Mesendoderm (in vitro differentiated cells): ENCODE results near the gene ADGRV1.

Experiments used
- DNase-seq: peaks from one replicate; pipeline ENCODE4 v3.0.0; 2013
- H2AK5ac ChIP-seq: 2 replicates; pipeline ENCODE4 v1.6.1; 2013; ENCODE audit warnings: low read length, inconsistent platforms
- H2BK120ac ChIP-seq: 2 replicates; pipeline ENCODE4 v1.6.1; 2013; ENCODE audit warnings: low read depth, mild to moderate bottlenecking, low read length, moderate library complexity, mixed read lengths
- H2BK15ac ChIP-seq: replicated peaks from 2 replicates; pipeline ENCODE4 v1.6.1; 2013; ENCODE audit warnings: low read depth, mild to moderate bottlenecking, moderate library complexity
- H2BK5ac ChIP-seq: 2 replicates; pipeline ENCODE4 v1.6.1; 2013; ENCODE audit warnings: low read length, inconsistent platforms
- H3K18ac ChIP-seq: 2 replicates; pipeline ENCODE4 v1.6.1; 2013; ENCODE audit warnings: mild to moderate bottlenecking, low read length, mixed read lengths
- H3K23ac ChIP-seq: one replicate; pipeline ENCODE4 v1.6.1; 2013; ENCODE audit warnings: low read length
- H3K27ac ChIP-seq: 2 replicates; pipeline ENCODE4 v1.5.1; 2013; ENCODE audit warnings: low read depth, mild to moderate bottlenecking, inconsistent platforms, low read length, moderate library complexity
- H3K27me3 ChIP-seq: 2 replicates; pipeline ENCODE4 v1.6.1; 2013; ENCODE audit warnings: low read length, control low read depth, mild to moderate bottlenecking, inconsistent platforms; ENCODE audit not compliant: insufficient read depth, poor library complexity
- H3K36me3 ChIP-seq: 2 replicates; pipeline ENCODE4 v1.6.1; 2013; ENCODE audit warnings: low read length, inconsistent platforms; ENCODE audit not compliant: control insufficient read depth, insufficient read depth
- H3K4ac ChIP-seq: one replicate; pipeline ENCODE4 v1.6.1; 2013; ENCODE audit warnings: low read depth, mild to moderate bottlenecking, low read length, moderate library complexity
- H3K4me1 ChIP-seq: 2 replicates; pipeline ENCODE4 v1.6.1; 2013; ENCODE audit warnings: low read depth, low read length, inconsistent platforms; ENCODE audit not compliant: control insufficient read depth
- H3K4me2 ChIP-seq: 2 replicates; pipeline ENCODE4 v1.6.1; 2013; ENCODE audit warnings: low read length
- H3K4me3 ChIP-seq: 2 replicates; pipeline ENCODE4 v1.5.1; 2013; ENCODE audit warnings: mild to moderate bottlenecking, low read length
- H3K56ac ChIP-seq: one replicate; pipeline ENCODE4 v1.6.1; 2013; ENCODE audit warnings: low read length
- H3K79me1 ChIP-seq: 2 replicates; pipeline ENCODE4 v1.6.1; 2013; ENCODE audit warnings: low read length, inconsistent platforms
- H3K79me2 ChIP-seq: 2 replicates; pipeline ENCODE4 v1.6.1; 2013; ENCODE audit warnings: mild to moderate bottlenecking, low read length; ENCODE audit not compliant: control insufficient read depth, insufficient read depth
- H3K9ac ChIP-seq: 2 replicates; pipeline ENCODE4 v1.6.1; 2013; ENCODE audit warnings: low read length, inconsistent platforms
- H4K5ac ChIP-seq: one replicate; pipeline ENCODE4 v1.6.1; 2013; ENCODE audit warnings: low read length
- H4K8ac ChIP-seq: one replicate; pipeline ENCODE4 v1.6.1; 2013; ENCODE audit warnings: low read depth, mild to moderate bottlenecking, control low read depth, low read length, moderate library complexity
- WGBS: extraction: QIAGEN DNeasy Blood & Tissue Kit; methylation state at CpG from one replicate; pipeline ENCODE4 v1.1.7; 2013; ENCODE audit warnings: low lambda C conversion rate, missing lambda C conversion rate; ENCODE audit not compliant: insufficient coverage; ENCODE audit errors: extremely low coverage; 5-methylcytosine and 5-hydroxymethylcytosine counted together

The ADGRV1 gene

GRCh38 chr5:91077623-91078022 is 519.0 kb downstream of the ADGRV1 start:
- Histone ChIP-seq H3K9ac (no peak overlapping the region), H2BK120ac (no peak overlapping the region), H3K4me3 (no peak overlapping the region), H3K4me1 (no peaks in the 10 kb centered on the region), H3K18ac (no peak overlapping the region), H3K4me2 (no peak overlapping the region), H2AK5ac (no peak overlapping the region), H2BK15ac (no peak overlapping the region), H3K79me2 (no peaks in the 10 kb centered on the region), H4K8ac (no peak overlapping the region), H3K79me1 (no peaks in the 10 kb centered on the region), H3K4ac (no peak overlapping the region), H4K5ac (no peak overlapping the region), H3K36me3 (no peaks in the 10 kb centered on the region), H2BK5ac (no peak overlapping the region), H3K27ac (no peak overlapping the region), H3K27me3 (no peaks in the 10 kb centered on the region), H3K56ac (no peak overlapping the region), H3K23ac (no peak overlapping the region)
- no CpG with 5 or more reads among the region's 3 CpGs for WGBS
- DNase-seq = no peak

DNA sequence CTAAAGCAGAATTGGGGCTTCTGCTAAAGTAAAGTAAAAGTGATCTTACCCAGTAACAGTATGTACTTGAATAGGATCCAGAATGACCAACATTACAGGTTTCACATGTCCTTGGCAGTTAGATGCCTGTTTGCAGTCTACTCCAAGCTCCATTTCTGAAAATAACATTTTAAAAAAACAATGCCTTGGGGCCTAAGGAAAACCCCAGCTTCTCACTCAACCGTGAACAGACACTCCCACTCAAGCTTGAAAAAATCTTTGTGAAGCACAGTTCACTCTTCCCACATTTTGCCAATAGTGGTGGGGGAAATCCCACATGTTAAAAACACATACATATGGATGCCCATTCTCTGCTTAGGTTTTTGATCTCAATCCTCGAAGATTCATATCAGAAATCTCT is 520.4 kb downstream of the ADGRV1 start:
- Histone ChIP-seq H2BK120ac (peak overlapping the region; percentile 28), H3K36me3 (no peaks in the 10 kb centered on the region), H3K18ac (no peak overlapping the region), H2BK15ac (no peak overlapping the region), H3K4me1 (no peaks in the 10 kb centered on the region), H3K27me3 (no peaks in the 10 kb centered on the region), H3K9ac (no peak overlapping the region), H3K27ac (no peak overlapping the region), H3K79me1 (no peaks in the 10 kb centered on the region), H4K5ac (no peak overlapping the region), H3K4me3 (no peak overlapping the region), H3K4ac (no peak overlapping the region), H3K4me2 (no peak overlapping the region), H2AK5ac (no peak overlapping the region), H3K79me2 (no peaks in the 10 kb centered on the region), H4K8ac (no peak overlapping the region), H2BK5ac (no peak overlapping the region), H3K23ac (no peak overlapping the region), H3K56ac (no peak overlapping the region)
- WGBS = no CpG with 5 or more reads among the region's 2 CpGs
- DNase-seq = no peak

- no peak for DNase-seq
- H3K27ac ChIP-seq = no peak overlapping the region
- H3K27me3 ChIP-seq = no peaks in the 10 kb centered on the region
- no peak overlapping the region for H2BK5ac ChIP-seq
- no peak overlapping the region for H3K23ac ChIP-seq
- no peaks in the 10 kb centered on the region for H3K79me1 ChIP-seq
- no peaks in the 10 kb centered on the region for H3K79me2 ChIP-seq
- no peak overlapping the region for H3K4me3 ChIP-seq
- no peaks in the 10 kb centered on the region for H3K4me1 ChIP-seq
- H2AK5ac ChIP-seq = no peak overlapping the region
- no peak overlapping the region for H4K5ac ChIP-seq
- no peak overlapping the region for H2BK120ac ChIP-seq
- H3K56ac ChIP-seq = no peak overlapping the region
- no peak overlapping the region for H3K4ac ChIP-seq
- no peaks in the 10 kb centered on the region for H3K36me3 ChIP-seq
- H4K8ac ChIP-seq = no peak overlapping the region
- no peak overlapping the region for H3K18ac ChIP-seq
- H2BK15ac ChIP-seq = no peak overlapping the region
- WGBS = no CpG with 5 or more reads among the region's 1 CpG
- no peak overlapping the region for H3K4me2 ChIP-seq
- no peak overlapping the region for H3K9ac ChIP-seq
Observed at GRCh38 chr5:91089758-91090157, 531.2 kb downstream of the ADGRV1 start.

GRCh38 chr5:91090995-91091394 is 532.4 kb downstream of the ADGRV1 start:
- H3K27me3 ChIP-seq = no peaks in the 10 kb centered on the region
- H4K8ac ChIP-seq = no peak overlapping the region
- H2BK15ac ChIP-seq = no peak overlapping the region
- H3K27ac ChIP-seq = no peak overlapping the region
- H3K4ac ChIP-seq = no peak overlapping the region
- H3K4me2 ChIP-seq = no peak overlapping the region
- H3K79me2 ChIP-seq = no peaks in the 10 kb centered on the region
- no peak overlapping the region for H3K56ac ChIP-seq
- H3K18ac ChIP-seq = no peak overlapping the region
- H3K9ac ChIP-seq = no peak overlapping the region
- WGBS = no CpG with 5 or more reads among the region's 1 CpG
- no peaks in the 10 kb centered on the region for H3K4me1 ChIP-seq
- no peak overlapping the region for H3K4me3 ChIP-seq
- H4K5ac ChIP-seq = no peak overlapping the region
- H3K79me1 ChIP-seq = no peaks in the 10 kb centered on the region
- no peak overlapping the region for H3K23ac ChIP-seq
- peak; percentile 25 for DNase-seq
- no peak overlapping the region for H2BK120ac ChIP-seq
- H2BK5ac ChIP-seq = no peak overlapping the region
- no peaks in the 10 kb centered on the region for H3K36me3 ChIP-seq
- H2AK5ac ChIP-seq = no peak overlapping the region

- Histone ChIP-seq H3K4me3 (no peak overlapping the region), H2AK5ac (no peak overlapping the region), H2BK5ac (no peak overlapping the region), H3K4me1 (no peaks in the 10 kb centered on the region), H3K23ac (no peak overlapping the region), H4K8ac (no peak overlapping the region), H3K4ac (no peak overlapping the region), H3K27me3 (no peaks in the 10 kb centered on the region), H3K56ac (no peak overlapping the region), H3K9ac (no peak overlapping the region), H2BK15ac (no peak overlapping the region), H3K79me1 (no peaks in the 10 kb centered on the region), H3K27ac (no peak overlapping the region), H3K4me2 (no peak overlapping the region), H2BK120ac (no peak overlapping the region), H3K18ac (no peak overlapping the region), H3K36me3 (no peaks in the 10 kb centered on the region), H4K5ac (no peak overlapping the region), H3K79me2 (no peaks in the 10 kb centered on the region)
- WGBS = no CpG with 5 or more reads among the region's 4 CpGs
- DNase-seq = peak; percentile 29
Observed at GRCh38 chr5:91091471-91092234, 533.1 kb downstream of the ADGRV1 start.
